Neural progenitor cell (in vitro differentiated cells): ENCODE results near the gene MRPL51. TPM values are rescaled to one million over a fixed set of nuclear protein-coding genes. Genes with fewer than 3 reads are reported as not detected.

Experiments used
- DNase-seq: peaks from one replicate; pipeline ENCODE4 v3.0.0-alpha.2; 2016; ENCODE audit warnings: low spot score
- H2AFZ ChIP-seq: fragments of 200-600 bp; sonication (generic); replicated peaks from 2 replicates; pipeline ENCODE4 v1.6.1; 2016; ENCODE audit warnings: antibody characterized with exemption
- H3F3A ChIP-seq: fragments of 200-600 bp; sonication (generic); 2 replicates; pipeline ENCODE4 v1.6.1; 2016; ENCODE audit warnings: antibody characterized with exemption, low read depth
- H3K27ac ChIP-seq: fragments of 200-600 bp; sonication (generic); 2 replicates; pipeline ENCODE4 v1.5.1; 2016; ENCODE audit warnings: mild to moderate bottlenecking
- H3K27me3 ChIP-seq: fragments of 200-600 bp; sonication (generic); 2 replicates; pipeline ENCODE4 v1.6.1; 2016; ENCODE audit warnings: mild to moderate bottlenecking, moderate library complexity
- H3K36me3 ChIP-seq: fragments of 200-600 bp; sonication (generic); 2 replicates; pipeline ENCODE4 v1.5.1; 2016
- H3K4me1 ChIP-seq: fragments of 200-600 bp; sonication (generic); 2 replicates; pipeline ENCODE4 v1.6.1; 2016; ENCODE audit warnings: mixed run types
- H3K4me2 ChIP-seq: fragments of 200-600 bp; sonication (generic); 2 replicates; pipeline ENCODE4 v1.6.1; 2016
- H3K4me3 ChIP-seq: fragments of 200-600 bp; sonication (generic); 2 replicates; pipeline ENCODE4 v1.5.1; 2016
- H3K79me2 ChIP-seq: fragments of 200-600 bp; sonication (generic); 2 replicates; pipeline ENCODE4 v1.6.1; 2016; ENCODE audit warnings: low read depth
- H3K9ac ChIP-seq: fragments of 200-600 bp; sonication (generic); 2 replicates; pipeline ENCODE4 v1.6.1; 2016
- H3K9me3 ChIP-seq: fragments of 200-600 bp; sonication (generic); 2 replicates; pipeline ENCODE4 v1.5.1; 2016; ENCODE audit warnings: low read depth
- H4K20me1 ChIP-seq: fragments of 200-600 bp; sonication (generic); 2 replicates; pipeline ENCODE4 v1.6.1; 2016; ENCODE audit warnings: low read depth
- H3K27ac Mint-ChIP-seq: 3 replicates; pipeline ENCODE4 v1.8.0; 2021; ENCODE audit warnings: mixed read lengths
- H3K27me3 Mint-ChIP-seq: 2 replicates; pipeline ENCODE4 v1.8.0; 2022; ENCODE audit warnings: low read depth, mild to moderate bottlenecking, inconsistent platforms, moderate library complexity, mixed read lengths; ENCODE audit not compliant: insufficient read depth
- H3K36me3 Mint-ChIP-seq: 3 replicates; pipeline ENCODE4 v1.8.0; 2021; ENCODE audit warnings: mixed read lengths
- H3K4me1 Mint-ChIP-seq: 3 replicates; pipeline ENCODE4 v1.8.0; 2021; ENCODE audit warnings: mixed read lengths
- H3K4me3 Mint-ChIP-seq: 3 replicates; pipeline ENCODE4 v1.8.0; 2021; ENCODE audit warnings: mild to moderate bottlenecking, moderate library complexity, mixed read lengths
- H3K9me3 Mint-ChIP-seq: 3 replicates; pipeline ENCODE4 v1.8.0; 2020; ENCODE audit warnings: mixed read lengths
- CTCF ChIP-seq: fragments of 200-600 bp; sonication (generic); IDR thresholded peaks from 2 replicates; pipeline ENCODE4 v1.5.1; 2017; ENCODE audit warnings: antibody characterized with exemption, mild to moderate bottlenecking
- EZH2 ChIP-seq: fragments of 200-600 bp; sonication (generic); IDR thresholded peaks from 2 replicates; pipeline ENCODE4 v1.6.1; 2017; ENCODE audit warnings: antibody characterized with exemption, mild to moderate bottlenecking, moderate library complexity
- EZH2phosphoT487 ChIP-seq: fragments of 200-600 bp; sonication (generic); IDR thresholded peaks from 2 replicates; pipeline ENCODE4 v1.6.1; 2017; ENCODE audit warnings: antibody characterized with exemption
- total RNA-seq: library from RNA; depleted of rRNA; stranded (reverse); fragments of >200 nt; gene quantifications from 2 replicates; pipeline ENCODE4 v1.2.3, GENCODE V29; 2015; ENCODE audit warnings: low replicate concordance

MRPL51 gene
- total RNA-seq, 1 donor from 2014 or later = 143 TPM

DNA sequence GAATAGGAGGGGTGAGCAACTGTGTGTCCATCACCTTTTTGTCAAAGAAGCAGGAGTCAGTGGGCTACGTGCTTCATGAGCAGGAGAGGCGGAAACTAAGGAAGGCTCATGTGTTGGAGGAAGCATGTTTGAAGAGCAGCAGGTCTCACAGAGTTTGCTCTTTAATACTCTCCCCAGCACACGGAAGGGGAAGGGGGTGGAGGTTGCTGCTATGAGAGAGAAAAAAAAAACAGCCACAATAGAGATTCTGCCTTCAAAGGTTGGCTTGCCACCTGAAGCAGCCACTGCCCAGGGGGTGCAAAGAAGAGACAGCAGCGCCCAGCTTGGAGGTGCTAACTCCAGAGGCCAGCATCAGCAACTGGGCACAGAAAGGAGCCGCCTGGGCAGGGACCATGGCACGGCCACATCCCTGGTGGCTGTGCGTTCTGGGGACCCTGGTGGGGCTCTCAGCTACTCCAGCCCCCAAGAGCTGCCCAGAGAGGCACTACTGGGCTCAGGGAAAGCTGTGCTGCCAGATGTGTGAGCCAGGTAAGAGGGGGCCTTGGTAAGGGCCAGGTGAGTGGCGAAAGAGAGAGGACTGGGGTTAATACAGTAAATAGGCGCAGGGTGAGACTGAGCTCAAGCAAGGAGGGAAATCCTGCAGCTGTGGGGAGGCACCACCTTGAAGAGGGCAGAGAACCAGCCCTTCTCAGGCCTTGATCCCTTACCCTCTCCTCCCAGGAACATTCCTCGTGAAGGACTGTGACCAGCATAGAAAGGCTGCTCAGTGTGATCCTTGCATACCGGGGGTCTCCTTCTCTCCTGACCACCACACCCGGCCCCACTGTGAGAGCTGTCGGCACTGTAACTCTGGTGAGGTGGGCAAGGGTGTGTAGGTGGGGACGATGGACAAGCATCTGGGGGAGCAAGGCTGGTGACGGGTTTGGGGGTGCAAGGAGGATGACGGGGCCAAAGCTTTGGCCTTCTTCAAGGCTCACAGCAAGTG, 48.1 kb downstream of the MRPL51 start, which contains the start of gene CD27:
Gene CD27, plus strand, starts transcription at position 252 of the 985 bp plus-strand sequence. Its CDS starts 141 bp downstream, at position 393.
- Mint-ChIP-seq H3K4me1 (peaks cover 16% of the 10 kb centered on the region), H3K36me3 (no peaks in the 10 kb centered on the region), H3K27ac (peak within 1 kb of the TSS; percentile 17), H3K4me3 (peak within 1 kb of the TSS; percentile 6), H3K9me3 (no peaks in the 10 kb centered on the region), H3K27me3 (peaks cover 6% of the 10 kb centered on the region)
- peaks cover 3% of the 10 kb centered on the region for H3F3A ChIP-seq
- TF ChIP-seq CTCF (no peak), EZH2phosphoT487 (no peak), EZH2 (no peak)
- no peaks in the 10 kb centered on the region for H4K20me1 ChIP-seq
- peaks cover 4% of the 10 kb centered on the region for H3K4me1 ChIP-seq
- H3K27me3 ChIP-seq = no peaks in the 10 kb centered on the region
- no peak within 1 kb of the TSS for H3K9ac ChIP-seq
- no peak within 1 kb of the TSS for H3K4me3 ChIP-seq
- no peaks in the 10 kb centered on the region for H3K9me3 ChIP-seq
- H3K79me2 ChIP-seq = no peaks in the 10 kb centered on the region
- no peak within 1 kb of the TSS for H3K4me2 ChIP-seq
- H3K36me3 ChIP-seq = no peaks in the 10 kb centered on the region
- DNase-seq = no peak
- H2AFZ ChIP-seq = no peak within 1 kb of the TSS
- H3K27ac ChIP-seq = no peak within 1 kb of the TSS

- no peak overlapping the region for H3K27ac Mint-ChIP-seq
- Histone ChIP-seq H3K9me3 (no peaks in the 10 kb centered on the region), H3F3A (no peaks in the 10 kb centered on the region), H3K4me3 (no peak overlapping the region), H3K9ac (no peak overlapping the region), H3K4me1 (no peaks in the 10 kb centered on the region), H3K27me3 (no peaks in the 10 kb centered on the region), H3K4me2 (no peak overlapping the region), H2AFZ (no peak overlapping the region), H3K36me3 (no peaks in the 10 kb centered on the region), H4K20me1 (no peaks in the 10 kb centered on the region), H3K27ac (no peak overlapping the region), H3K79me2 (no peaks in the 10 kb centered on the region)
- peaks cover 16% of the 10 kb centered on the region for H3K4me1 Mint-ChIP-seq
- peaks cover 6% of the 10 kb centered on the region for H3K27me3 Mint-ChIP-seq
- H3K9me3 Mint-ChIP-seq = no peaks in the 10 kb centered on the region
- no peaks in the 10 kb centered on the region for H3K36me3 Mint-ChIP-seq
- TF ChIP-seq EZH2phosphoT487 (no peak), EZH2 (no peak), CTCF (no peak)
- H3K4me3 Mint-ChIP-seq = no peak overlapping the region
- DNase-seq = no peak
These were observed 49.0 kb downstream of the MRPL51 start for GRCh38 chr12:6444031-6444430.

GRCh38 chr12:6443361-6443983, 49.6 kb downstream of the MRPL51 start:
- TF ChIP-seq CTCF (no peak), EZH2phosphoT487 (no peak), EZH2 (no peak)
- H3K27me3 ChIP-seq = no peaks in the 10 kb centered on the region
- no peaks in the 10 kb centered on the region for H3K4me1 ChIP-seq
- no peak overlapping the region for H2AFZ ChIP-seq
- no peaks in the 10 kb centered on the region for H3F3A ChIP-seq
- H3K4me2 ChIP-seq = no peak overlapping the region
- no peaks in the 10 kb centered on the region for H4K20me1 ChIP-seq
- H3K9me3 Mint-ChIP-seq = no peaks in the 10 kb centered on the region
- no peak overlapping the region for H3K4me3 ChIP-seq
- no peaks in the 10 kb centered on the region for H3K79me2 ChIP-seq
- H3K4me1 Mint-ChIP-seq = peaks cover 16% of the 10 kb centered on the region
- H3K36me3 Mint-ChIP-seq = no peaks in the 10 kb centered on the region
- no peak overlapping the region for H3K27ac Mint-ChIP-seq
- no peak overlapping the region for H3K9ac ChIP-seq
- no peak for DNase-seq
- H3K27ac ChIP-seq = no peak overlapping the region
- H3K4me3 Mint-ChIP-seq = no peak overlapping the region
- H3K27me3 Mint-ChIP-seq = peaks cover 6% of the 10 kb centered on the region
- no peaks in the 10 kb centered on the region for H3K9me3 ChIP-seq
- H3K36me3 ChIP-seq = no peaks in the 10 kb centered on the region
